ENCODE data around the gene TAS2R4.

DNA sequence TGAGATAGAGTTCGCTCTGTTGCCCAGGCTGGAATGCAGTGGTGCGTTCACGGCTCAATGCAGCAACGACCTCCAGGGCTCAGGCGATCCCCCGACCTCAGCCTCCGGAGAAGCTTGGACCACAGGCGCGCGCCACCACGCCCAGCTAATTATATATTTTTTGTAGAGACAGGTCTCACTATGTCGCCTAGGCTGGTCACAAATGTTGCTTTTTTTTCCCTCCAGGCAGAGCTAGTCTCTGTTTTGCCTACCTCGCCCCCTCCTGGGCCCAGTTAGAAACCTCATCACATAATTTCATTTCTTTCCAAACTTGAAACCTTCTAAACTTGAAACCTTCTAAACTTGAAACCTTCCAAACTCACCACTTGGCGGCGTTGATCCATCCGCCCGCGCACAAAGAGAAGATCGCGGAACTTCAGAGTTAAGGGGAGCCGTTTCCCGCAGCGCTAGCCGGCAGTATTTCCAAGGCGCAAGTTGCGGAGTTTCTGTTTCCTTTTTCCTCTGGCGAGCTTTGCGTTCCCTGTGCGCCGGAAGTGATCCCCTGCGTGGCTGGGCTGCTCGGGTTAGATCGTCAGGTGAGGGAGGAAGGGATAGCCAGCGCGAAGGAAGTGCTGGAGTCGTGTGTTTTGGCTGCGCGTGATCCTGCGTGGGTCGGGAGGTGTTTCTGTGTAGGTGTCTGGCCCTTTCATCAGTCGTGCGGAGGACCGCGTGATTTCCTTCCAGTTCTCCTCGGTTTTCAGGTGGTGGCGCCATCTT lies 38.5 kb upstream of the TAS2R4 start, which contains the start of gene SSBP1:
- TF ChIP-seq POLR2AphosphoS5 (IDR thresholded peaks at IDR 0.05; ENCODE audit: low read depth) (peak; percentile 95), GABPA (IDR thresholded peaks at IDR 0.05; ENCODE audit: low read depth) (peak; percentile 99)
- TF ChIP-seq, protein P1, sequence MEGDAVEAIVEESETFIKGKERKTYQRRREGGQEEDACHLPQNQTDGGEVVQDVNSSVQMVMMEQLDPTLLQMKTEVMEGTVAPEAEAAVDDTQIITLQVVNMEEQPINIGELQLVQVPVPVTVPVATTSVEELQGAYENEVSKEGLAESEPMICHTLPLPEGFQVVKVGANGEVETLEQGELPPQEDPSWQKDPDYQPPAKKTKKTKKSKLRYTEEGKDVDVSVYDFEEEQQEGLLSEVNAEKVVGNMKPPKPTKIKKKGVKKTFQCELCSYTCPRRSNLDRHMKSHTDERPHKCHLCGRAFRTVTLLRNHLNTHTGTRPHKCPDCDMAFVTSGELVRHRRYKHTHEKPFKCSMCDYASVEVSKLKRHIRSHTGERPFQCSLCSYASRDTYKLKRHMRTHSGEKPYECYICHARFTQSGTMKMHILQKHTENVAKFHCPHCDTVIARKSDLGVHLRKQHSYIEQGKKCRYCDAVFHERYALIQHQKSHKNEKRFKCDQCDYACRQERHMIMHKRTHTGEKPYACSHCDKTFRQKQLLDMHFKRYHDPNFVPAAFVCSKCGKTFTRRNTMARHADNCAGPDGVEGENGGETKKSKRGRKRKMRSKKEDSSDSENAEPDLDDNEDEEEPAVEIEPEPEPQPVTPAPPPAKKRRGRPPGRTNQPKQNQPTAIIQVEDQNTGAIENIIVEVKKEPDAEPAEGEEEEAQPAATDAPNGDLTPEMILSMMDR (IDR thresholded peaks at IDR 0.05; ENCODE audit: insufficient read depth, low read length), result peak; percentile 59
- TF ChIP-seq, protein P2, sequence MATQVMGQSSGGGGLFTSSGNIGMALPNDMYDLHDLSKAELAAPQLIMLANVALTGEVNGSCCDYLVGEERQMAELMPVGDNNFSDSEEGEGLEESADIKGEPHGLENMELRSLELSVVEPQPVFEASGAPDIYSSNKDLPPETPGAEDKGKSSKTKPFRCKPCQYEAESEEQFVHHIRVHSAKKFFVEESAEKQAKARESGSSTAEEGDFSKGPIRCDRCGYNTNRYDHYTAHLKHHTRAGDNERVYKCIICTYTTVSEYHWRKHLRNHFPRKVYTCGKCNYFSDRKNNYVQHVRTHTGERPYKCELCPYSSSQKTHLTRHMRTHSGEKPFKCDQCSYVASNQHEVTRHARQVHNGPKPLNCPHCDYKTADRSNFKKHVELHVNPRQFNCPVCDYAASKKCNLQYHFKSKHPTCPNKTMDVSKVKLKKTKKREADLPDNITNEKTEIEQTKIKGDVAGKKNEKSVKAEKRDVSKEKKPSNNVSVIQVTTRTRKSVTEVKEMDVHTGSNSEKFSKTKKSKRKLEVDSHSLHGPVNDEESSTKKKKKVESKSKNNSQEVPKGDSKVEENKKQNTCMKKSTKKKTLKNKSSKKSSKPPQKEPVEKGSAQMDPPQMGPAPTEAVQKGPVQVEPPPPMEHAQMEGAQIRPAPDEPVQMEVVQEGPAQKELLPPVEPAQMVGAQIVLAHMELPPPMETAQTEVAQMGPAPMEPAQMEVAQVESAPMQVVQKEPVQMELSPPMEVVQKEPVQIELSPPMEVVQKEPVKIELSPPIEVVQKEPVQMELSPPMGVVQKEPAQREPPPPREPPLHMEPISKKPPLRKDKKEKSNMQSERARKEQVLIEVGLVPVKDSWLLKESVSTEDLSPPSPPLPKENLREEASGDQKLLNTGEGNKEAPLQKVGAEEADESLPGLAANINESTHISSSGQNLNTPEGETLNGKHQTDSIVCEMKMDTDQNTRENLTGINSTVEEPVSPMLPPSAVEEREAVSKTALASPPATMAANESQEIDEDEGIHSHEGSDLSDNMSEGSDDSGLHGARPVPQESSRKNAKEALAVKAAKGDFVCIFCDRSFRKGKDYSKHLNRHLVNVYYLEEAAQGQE (IDR thresholded peaks at IDR 0.05; ENCODE audit: insufficient replicate concordance, low read depth), result peak; percentile 69
